ENCODE data around the gene LAGE3. TPM values are rescaled to one million over a fixed set of nuclear protein-coding genes. Genes with fewer than 3 reads are reported as not detected.

The LAGE3 gene
- total and polyA plus RNA-seq, 2 of the 13 experiments (the other 11 are each of a cell fraction or from before 2014, with no cell fraction given): 7.6 to 12.7 TPM

- peaks cover 21% of the 10 kb centered on the region for H3K79me2 ChIP-seq (ENCODE audit: insufficient read depth, low read length)
- DNase-seq (ENCODE audit: low spot score) (no peak), FAIRE-seq (no peak), ATAC-seq (no peak)
- ChIA-PET CTCF (ENCODE audit: low intra/inter-chr PET ratio, low total read pairs) (no interaction called here), POLR2A (no interaction called here)
- no TSS peak for BruUV-seq (replicated peaks)
- intact Hi-C loops (cut with micrococcal nuclease; ENCODE audit: unreplicated experiment) (no loop called here), in situ Hi-C loops (cut with HindIII; ENCODE audit: extremely low pct_ligation_motif_present, low pct_unique_long_range_greater_than_20kb) (no loop called here)
- H4K20me1 ChIP-seq (ENCODE audit: insufficient read depth, low read length): no peaks in the 10 kb centered on the region
- no peaks in the 10 kb centered on the region for H3K9me3 ChIP-seq (ENCODE audit: low read length)
- no peak overlapping the region for H3K4me2 ChIP-seq (ENCODE audit: low read depth, low read length)
- H3K4me3 ChIP-seq (replicated peaks in 1 of 3; ENCODE audit: insufficient read depth in 1 of 3, low read depth in 2 of 3, low read length in 3 of 3): no peak overlapping the region
- H3K4me1 ChIP-seq (ENCODE audit: insufficient read depth, low read length): peaks cover 22% of the 10 kb centered on the region
- WGBS (ENCODE audit: low lambda C conversion rate): 100% methylated on average over 1 of the region's 7 CpGs
- no peak overlapping the region for H3K27ac ChIP-seq (ENCODE audit: extremely low read length, insufficient read depth, low read length)
- H3K36me3 ChIP-seq (replicated peaks in 1 of 2; ENCODE audit: control insufficient read depth in 1 of 2, insufficient read depth in 2 of 2, low read length in 2 of 2): no peaks in the 10 kb centered on the region; a peak in 3 of 5 replicates
- TF ChIP-seq ZNF629 (CRISPR knock-in tag; conservative IDR thresholded peaks at IDR 0.05) (peak; percentile 50), TOE1 (CRISPR knock-in tag; IDR thresholded peaks at IDR 0.05) (no peak)
- no peaks in the 10 kb centered on the region for H3K27me3 ChIP-seq (ENCODE audit: control insufficient read depth in 1 of 2, insufficient read depth in 2 of 2, low read length in 2 of 2)
- H3K9ac ChIP-seq (ENCODE audit: insufficient read depth, low read depth, low read length): no peak overlapping the region
- H2AFZ ChIP-seq (ENCODE audit: low read length): no peak overlapping the region
Observed at GRCh38 chrX:154434394-154435168, 44.5 kb downstream of the LAGE3 start.

GRCh38 chrX:154433605-154434004 lies 45.5 kb downstream of the LAGE3 start:
- 100% methylated on average over 1 of the region's 7 CpGs for WGBS (ENCODE audit: low lambda C conversion rate)

More at GRCh38 chrX:154433605-154434004, 45.5 kb downstream of the LAGE3 start:
- intact Hi-C loops (cut with micrococcal nuclease; ENCODE audit: unreplicated experiment): no loop called here
- DNase-seq (ENCODE audit: low spot score): no peak
- H2AFZ ChIP-seq (ENCODE audit: low read length): no peak overlapping the region
- no TSS peak for BruUV-seq (replicated peaks)
- no peak for FAIRE-seq
- in situ Hi-C loops (cut with HindIII; ENCODE audit: extremely low pct_ligation_motif_present, low pct_unique_long_range_greater_than_20kb): no loop called here
- ChIA-PET POLR2A (no interaction called here), CTCF (ENCODE audit: low intra/inter-chr PET ratio, low total read pairs) (no interaction called here)
- peaks cover 26% of the 10 kb centered on the region for H3K4me1 ChIP-seq (ENCODE audit: insufficient read depth, low read length)
- no peaks in the 10 kb centered on the region for H3K9me3 ChIP-seq (ENCODE audit: low read length)
- no peak for TF ChIP-seq SIN3A (IDR thresholded peaks at IDR 0.05; ENCODE audit: borderline replicate concordance, low read depth, low read length)
- no peak for TF ChIP-seq ZSCAN31 (CRISPR knock-in tag; IDR thresholded peaks at IDR 0.05; ENCODE audit: low read depth)
- TF ChIP-seq NFKBIZ (CRISPR knock-in tag; IDR thresholded peaks at IDR 0.05): no peak
- no peak for TF ChIP-seq DNMT1 (CRISPR knock-in tag; IDR thresholded peaks at IDR 0.05)
- no peak for TF ChIP-seq MTA3 (CRISPR knock-in tag; IDR thresholded peaks at IDR 0.05)
- no peak for TF ChIP-seq ZNF280D (CRISPR knock-in tag; IDR thresholded peaks at IDR 0.05)
- TF ChIP-seq SETDB1 (CRISPR knock-in tag; IDR thresholded peaks at IDR 0.05; ENCODE audit: borderline replicate concordance): no peak
- TF ChIP-seq, protein P1, sequence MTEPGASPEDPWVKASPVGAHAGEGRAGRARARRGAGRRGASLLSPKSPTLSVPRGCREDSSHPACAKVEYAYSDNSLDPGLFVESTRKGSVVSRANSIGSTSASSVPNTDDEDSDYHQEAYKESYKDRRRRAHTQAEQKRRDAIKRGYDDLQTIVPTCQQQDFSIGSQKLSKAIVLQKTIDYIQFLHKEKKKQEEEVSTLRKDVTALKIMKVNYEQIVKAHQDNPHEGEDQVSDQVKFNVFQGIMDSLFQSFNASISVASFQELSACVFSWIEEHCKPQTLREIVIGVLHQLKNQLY (CRISPR knock-in tag; IDR thresholded peaks at IDR 0.05): no peak
- no peak for TF ChIP-seq ZNF652 (CRISPR knock-in tag; IDR thresholded peaks at IDR 0.05; ENCODE audit: borderline replicate concordance, low read depth)
- H3K27ac ChIP-seq (ENCODE audit: extremely low read length, insufficient read depth, low read length): no peak overlapping the region
- no peaks in the 10 kb centered on the region for H3K27me3 ChIP-seq (ENCODE audit: control insufficient read depth in 1 of 2, insufficient read depth in 2 of 2, low read length in 2 of 2)
- H3K9ac ChIP-seq (ENCODE audit: insufficient read depth, low read depth, low read length): no peak overlapping the region
- H3K36me3 ChIP-seq (replicated peaks in 1 of 2; ENCODE audit: control insufficient read depth in 1 of 2, insufficient read depth in 2 of 2, low read length in 2 of 2): no peaks in the 10 kb centered on the region; a peak in 3 of 5 replicates
- no peak for ATAC-seq
- H4K20me1 ChIP-seq (ENCODE audit: insufficient read depth, low read length): no peaks in the 10 kb centered on the region
- H3K4me3 ChIP-seq (replicated peaks in 1 of 3; ENCODE audit: insufficient read depth in 1 of 3, low read depth in 2 of 3, low read length in 3 of 3): no peak overlapping the region
- H3K4me2 ChIP-seq (ENCODE audit: low read depth, low read length): no peak overlapping the region
- H3K79me2 ChIP-seq (ENCODE audit: insufficient read depth, low read length): peaks cover 25% of the 10 kb centered on the region
